Fibroblast of skin of right quadriceps (primary cell): ENCODE measurements around the gene OR12D1.

ENCODE experiments used
- DNase-seq: peaks from one replicate; pipeline ENCODE4 v3.0.0-alpha.2; 2013

OR12D1 gene

GRCh38 chr6:29466241-29466640, 51.5 kb downstream of the OR12D1 start:
- no peak for DNase-seq
